GM18907 (cell line): ENCODE results near the gene PPY.
"Not testable (repeated sequence)": the region's sequence is repeated elsewhere in the genome, so short reads cannot be mapped to it uniquely, and the experiment has no call there.

Experiments used
- ATAC-seq: cut with Tn5 transposase; IDR thresholded peaks from one replicate; pipeline ENCODE4 v1.9.1; 2021; ENCODE audit warnings: mild to moderate bottlenecking, moderate library complexity; ENCODE audit not compliant: unreplicated experiment

The PPY gene

GRCh38 chr17:43907425-43907981 is 34.8 kb downstream of the PPY start, which contains the start of gene MPP2:
Gene MPP2, minus strand, starts transcription at chr17:43907536. Its CDS starts 3,076 bp downstream, at chr17:43904460.
- no peak for ATAC-seq

- ATAC-seq: no peak
Measured at GRCh38 chr17:43906951-43907424, 35.3 kb downstream of the PPY start.

DNA sequence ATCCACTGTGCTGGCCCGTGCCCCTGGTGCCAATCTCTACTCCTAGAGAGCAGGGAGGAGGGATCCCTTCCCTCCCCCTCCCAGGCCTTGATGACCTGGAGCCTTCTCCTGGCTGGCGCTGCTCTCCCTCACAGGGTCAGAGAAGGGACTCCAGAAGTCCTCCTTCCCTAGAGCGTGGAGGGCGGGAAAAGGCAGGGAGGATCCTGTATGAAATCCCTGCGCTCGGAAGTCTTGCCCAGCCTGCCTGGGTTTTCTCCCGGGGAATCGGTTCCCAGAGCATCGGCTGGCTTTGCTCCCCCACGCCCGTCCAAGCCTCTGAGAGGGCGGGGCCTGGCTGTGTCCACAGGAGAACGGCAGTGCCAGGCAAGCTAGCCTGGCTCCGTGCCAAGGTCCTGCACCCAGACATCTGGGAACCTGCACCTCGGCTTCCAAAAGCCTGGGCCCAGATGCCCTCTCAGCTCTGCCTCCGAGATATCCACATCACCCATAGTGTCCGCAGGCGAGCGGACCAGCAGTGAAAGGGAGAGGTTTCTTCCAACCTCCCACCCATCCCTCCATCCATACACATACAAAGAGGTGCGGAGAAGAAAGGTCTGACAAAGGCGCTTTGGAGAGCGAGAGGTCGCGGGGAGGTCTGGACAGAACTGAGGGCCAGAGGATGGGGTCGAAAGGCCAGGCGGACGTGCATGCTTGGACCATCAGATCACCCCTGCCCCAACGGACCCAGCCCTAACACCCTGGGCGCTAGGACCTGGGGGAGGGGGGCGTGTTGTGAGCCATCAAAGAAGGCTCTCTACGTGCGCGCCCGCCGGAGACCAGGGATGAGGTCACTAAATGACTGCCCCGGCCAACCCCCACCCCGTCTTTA is 36.1 kb downstream of the PPY start:
- no peak for ATAC-seq

DNA sequence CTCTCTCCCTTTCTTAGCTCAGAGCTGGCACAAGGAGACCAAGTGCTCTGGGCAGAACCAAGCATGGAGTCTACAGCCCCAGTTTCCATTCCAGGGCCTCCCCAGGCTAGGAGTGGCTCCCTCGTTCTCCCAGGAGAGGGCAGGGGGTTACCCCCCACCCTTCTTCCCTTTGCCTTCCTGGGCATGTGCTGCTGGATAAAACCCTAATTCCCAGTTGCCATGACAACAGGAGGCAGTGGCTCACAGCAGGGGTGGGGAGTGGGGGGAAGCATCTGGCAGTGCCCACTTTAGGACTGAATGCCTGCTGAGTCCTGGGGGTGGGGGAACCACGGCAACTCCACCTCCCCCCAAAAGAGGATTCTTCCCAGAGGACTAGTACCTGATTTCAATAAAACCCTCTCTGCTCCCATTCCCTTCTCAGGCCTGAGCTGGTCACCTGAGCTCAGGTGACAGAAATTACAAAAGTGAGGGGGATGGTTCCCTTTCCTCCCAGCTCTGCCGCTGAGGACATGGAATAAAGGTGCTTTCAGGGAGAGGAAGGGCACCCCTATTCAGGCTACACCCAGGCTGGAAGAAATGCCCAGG is 36.8 kb downstream of the PPY start:
- no peak for ATAC-seq

DNA sequence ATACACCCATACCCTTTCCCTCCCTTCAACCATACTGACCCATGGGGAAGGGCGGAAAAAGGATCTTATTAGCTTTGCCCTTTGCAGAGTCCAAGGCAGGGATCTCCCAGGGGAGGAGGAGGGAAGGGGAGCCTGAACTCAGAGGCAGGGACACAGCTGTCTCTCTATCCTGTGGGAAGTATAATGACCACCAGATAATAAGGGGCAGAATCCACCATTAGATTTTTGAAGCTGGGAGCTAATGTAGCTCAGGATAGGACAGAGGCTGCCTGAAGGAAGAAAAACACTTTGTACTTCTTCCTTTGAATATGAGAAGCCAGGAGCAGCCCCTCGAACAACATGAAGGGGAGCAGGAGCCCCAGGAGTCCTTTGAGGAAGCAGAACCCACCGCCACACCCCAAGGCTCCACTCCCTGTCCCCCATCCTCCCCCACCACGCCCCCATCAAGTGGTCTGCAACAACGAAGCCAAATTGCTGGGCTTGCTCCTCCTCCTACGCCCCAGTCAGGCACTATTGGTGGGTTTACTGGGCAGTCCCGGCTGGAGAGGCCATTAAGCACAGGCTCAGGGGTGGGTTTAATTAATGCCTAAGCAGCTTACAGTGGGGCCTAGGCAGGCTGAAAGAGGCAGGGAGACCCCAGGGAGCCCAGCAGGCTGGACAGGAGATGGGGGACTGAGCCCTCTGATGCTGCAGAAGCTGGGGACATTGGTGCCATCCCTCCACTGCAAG is 40.3 kb downstream of the PPY start:
- no peak for ATAC-seq

DNA sequence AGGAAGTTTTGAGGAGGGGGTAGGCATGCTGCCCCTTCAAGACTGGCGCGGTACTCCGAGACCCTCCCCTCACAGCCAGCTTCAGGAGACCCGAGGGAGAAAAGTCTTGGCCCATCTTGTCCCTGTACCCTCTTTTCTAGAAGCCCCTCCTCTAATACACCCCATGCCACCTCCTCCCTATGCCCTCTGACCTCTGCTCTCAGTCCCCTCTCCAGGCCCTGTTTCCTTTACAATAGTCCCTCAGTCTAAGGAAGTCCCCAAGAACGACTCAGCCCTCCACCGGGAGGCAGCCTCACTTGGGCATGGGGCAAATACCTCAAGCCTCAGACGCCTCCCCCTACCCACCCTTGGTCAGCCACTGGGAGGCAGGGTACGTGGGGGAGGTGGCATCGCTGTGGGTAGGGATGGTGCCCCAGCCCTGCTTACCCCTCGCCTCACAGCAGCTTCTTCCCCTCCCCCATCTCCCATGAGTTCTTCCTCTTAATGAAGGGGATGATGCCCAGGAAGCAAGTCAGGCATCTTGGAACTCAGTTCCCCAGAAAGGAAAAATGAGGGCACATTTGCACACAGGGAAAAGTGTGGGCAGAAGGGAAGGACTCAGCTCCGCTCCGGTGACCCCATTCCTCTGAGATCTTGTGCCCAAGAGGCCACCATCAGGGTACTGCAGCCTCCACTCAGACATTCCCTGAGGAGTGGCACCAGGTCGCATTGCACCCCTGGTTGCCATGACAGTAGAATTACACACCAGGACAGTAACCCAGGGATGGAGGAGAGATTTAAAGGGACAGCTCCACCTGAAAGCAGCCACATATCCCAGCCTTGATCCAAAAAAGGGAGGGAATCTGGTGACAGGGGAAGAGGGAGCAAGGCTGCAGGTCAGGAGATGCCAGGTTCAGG is 41.2 kb downstream of the PPY start:
- no peak for ATAC-seq

DNA sequence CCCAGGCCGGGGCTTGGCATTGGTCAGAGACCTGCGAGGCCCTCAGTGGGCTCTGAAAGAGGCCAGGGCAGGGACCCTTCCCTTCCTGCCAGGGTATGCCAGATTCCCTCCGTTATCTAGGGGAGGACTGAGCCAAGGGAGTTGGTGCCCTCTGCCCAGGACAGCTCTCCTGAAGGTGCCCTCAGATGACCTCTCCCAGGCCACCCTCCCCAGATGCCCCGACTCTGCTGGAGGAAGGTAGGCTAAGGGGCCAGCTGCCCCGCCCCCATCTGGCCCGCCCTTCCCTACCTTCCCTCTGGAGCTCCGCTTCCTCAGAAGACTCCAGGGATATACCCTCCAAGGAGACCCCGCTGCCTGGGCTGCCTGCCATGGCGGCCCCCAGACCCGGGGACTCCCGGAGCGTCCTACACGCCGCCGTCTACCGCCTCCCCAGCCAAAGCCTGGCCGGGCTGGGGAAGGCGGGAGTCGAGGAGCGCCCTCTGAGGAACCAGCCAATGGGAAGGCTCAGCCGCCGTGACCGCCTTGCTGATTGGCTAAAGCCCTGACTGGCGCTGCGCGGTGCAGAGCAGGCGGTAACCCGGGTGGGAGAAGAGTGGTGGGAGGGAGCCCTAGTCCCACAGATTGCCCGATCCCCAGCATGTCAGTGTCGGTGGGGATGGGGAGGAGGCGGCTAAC is 42.0 kb downstream of the PPY start:
- ATAC-seq: peak; percentile 81

GRCh38 chr17:43898446-43898845 is 43.8 kb downstream of the PPY start:
- no peak for ATAC-seq

DNA sequence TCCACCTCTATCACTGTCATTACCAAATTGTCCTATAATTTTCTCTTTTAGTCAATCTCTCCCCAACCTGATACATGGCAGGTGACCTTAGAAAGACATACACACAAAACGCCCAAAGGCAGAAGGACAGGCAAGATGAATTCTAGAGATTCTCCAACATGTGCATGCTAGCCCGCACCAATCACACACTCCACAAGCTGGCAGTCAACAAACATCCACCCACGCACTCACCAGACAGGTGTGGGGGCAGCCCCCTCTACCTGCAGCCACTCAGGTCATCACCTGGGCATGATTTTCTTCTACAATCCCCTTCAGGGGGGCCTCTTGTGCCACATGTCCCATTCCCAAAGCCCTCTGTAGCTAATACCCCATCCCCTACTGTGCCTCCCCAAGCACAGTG is 44.4 kb downstream of the PPY start:
- no peak for ATAC-seq

DNA sequence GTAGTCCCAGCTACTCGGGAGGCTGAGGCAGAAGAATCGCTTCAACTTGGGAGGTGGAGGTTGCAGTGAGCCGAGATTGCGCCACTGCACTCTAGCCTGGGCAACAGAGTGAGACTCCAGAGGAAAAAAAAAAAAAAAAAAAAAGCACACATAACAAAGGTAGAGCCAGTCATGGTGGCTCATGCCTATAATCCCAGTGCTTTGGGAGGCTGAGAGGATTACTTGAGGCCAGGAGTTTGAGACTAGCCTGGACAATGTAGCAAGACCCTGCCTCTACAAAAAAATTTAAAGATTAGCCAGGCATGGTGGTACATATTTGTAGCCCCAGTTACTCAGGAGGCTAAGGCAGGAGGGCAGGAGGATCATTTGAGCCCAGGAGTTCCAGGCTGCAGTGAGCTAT is 47.8 kb downstream of the PPY start:
- not testable (repeated sequence) for ATAC-seq

DNA sequence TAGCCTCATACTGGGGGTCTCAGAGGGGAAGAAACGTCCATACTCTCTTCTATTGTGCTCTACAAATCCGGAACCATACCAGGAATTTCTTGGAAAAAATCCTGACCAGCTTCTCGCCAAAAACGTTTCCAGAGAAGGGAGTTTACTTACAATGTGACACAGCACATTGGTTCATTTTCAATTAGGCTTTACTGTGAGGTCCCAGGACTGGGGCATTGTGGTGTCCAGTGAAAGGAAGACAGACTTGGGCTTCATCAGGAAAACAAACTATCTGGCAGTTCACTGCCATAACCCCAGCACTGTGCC is 49.7 kb downstream of the PPY start:
- ATAC-seq: no peak

GRCh38 chr17:43891851-43892646 is 50.2 kb downstream of the PPY start:
- ATAC-seq: no peak
